C1 segment of cervical spinal cord (tissue), 14 donors: ENCODE results near the gene RFNG.

ENCODE experiments used
- DNase-seq, 14 donors: peaks; one replicate each; lab custom pipeline; 2025; lab: John Stamatoyannopoulos, UW

Gene RFNG

DNA sequence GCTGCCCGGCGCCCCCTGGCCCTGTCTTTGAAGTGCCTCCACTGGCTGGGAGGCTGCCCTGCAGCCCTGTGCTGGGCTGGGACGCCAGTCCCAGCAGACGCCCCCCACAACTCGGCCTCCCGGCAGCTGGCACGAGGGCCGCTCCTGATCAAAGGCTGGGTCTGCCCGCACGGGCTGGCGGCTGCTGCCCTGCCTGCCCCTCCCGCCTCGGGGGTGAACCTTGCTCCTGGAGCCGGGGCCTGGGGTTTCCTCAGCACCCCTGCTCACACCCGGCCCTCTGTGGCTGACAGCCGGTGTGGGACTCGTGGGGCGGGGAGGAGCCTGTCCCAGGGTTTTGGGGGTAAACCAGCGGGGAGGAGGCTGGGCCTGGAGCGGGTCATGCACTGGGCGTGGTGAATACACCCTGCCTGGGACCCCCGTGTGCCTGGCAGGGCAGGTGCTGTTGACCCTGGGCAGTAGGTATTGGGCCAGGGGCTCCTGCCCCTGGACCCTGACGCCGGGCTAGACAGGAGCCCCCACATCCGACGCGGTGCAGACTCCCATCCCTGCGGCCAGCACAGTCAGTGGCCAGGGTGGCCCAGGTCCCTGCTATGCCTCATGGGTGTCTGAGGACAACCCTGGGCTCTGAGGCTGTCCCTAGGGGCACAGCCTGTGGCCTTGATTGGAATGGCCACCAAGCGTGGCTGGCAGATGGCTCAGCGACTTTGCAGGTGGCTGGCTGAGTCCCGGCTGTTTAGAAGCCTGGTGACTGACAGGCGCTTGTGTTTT, 50.6 kb downstream of the RFNG start:
- no peak for DNase-seq

DNA sequence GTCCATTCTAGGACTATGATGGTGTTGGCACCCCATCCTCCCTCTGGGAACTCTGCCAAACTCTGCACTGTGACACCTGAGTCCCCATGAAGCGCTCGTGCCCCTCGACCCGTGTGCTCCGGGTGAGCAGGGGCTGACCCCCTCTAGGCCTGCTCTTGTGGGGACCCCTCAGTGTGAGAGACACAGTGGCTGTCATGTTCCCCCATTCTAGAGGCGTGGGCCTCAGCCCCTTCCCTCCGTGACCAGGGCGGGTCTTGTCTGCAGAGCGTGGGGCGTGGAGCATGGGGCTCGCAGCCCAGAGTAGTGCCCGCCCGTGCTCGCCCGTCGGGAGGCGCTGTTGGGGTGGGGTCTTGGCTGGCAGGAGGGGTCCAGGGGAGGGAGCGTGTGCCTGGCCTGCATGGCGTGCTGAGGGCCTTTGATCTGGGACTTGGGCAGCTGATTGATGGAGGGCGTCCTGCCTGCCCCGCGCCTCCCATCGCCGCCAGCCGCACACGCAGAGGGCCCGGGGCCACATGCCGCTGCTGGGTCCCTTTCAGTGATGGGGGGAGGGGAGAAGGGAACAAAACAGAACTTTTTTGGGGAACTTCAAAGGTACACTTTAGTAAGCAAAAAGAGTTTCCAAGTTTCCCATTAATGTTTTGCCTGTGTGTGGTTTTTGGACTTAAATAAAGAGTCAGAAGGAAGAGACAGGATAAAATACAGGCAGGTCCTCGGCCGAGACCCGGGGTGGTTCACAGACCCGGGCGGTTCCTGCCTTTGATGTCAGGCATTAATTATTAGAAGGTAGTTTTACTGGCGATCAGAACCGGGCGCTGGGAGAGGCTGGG, 51.4 kb downstream of the RFNG start:
- DNase-seq, result no peak

DNA sequence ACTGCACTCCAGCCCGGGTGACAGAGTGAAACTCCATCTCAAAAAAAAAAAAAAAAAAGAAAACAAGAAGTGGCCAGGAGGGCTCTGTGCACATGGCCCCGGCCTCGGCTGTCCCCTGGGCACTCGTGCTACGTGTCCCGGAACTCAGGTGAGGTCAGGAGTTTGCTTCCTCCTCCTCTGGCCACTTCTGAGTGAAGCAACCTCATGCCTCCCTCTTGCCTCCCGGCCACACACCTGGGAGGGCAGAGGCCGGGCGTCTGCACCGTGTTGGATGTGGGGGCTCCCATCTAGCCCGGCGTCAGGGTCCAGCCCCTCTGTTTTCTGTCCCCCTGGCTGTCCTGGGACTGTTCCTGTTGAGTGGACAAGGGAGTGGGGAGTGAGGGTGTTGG, 52.0 kb downstream of the RFNG start:
- no peak for DNase-seq

DNA sequence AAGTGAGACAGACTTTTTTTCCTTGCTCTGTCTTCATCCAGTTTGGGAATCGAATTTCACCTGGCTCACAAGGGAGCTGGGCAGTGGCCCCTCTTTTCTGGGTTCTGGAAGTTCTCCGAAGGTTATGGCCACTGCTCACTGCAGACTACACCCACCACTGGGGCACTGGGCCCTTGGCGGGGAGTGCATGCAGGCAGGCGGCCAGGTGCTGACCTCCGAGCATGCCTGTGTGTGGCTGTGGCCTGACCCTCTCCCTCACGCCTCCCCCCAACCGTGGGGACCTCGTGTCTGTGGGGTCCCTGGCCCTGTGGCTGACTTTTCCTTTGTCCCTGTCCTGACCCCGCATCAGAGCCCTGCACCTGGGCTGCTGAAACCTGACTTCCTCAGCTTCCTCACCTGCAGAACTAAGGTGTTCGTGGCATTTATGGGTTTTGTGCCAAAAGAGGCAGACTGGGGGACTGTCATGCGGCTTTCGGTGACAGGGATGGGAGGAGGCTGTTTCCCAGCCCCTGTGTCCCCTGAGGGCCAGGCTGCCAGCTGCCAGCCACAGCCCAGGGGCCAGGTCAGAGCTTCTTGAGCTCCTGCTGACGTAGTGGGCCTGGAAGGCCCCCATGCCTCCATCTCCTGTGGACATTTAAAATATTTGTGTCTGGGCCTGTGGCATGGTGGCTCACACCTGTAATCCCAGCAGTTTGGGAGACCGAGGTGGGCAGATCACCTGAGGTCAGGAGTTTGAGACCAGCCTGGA, 52.7 kb downstream of the RFNG start:
- DNase-seq, result no peak

DNA sequence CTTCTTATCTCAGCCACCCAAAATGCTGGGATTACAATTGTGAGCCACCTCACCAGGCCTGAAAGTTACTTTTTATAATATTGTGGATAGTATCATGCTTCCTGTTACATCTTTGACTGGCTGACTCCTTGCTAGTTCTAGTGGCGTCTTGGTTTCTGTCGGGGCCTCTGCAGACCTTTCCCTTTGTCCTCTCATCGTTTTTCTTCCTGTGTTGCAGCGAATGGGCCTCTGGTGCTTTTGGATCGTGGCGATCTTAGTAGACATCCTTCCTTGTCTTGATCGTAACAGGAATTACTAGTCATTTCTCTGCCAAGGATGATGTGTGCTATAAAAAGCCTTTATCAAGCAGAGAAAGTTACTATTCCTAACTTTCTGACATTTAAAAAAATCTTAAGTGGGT, 53.4 kb downstream of the RFNG start:
- no peak for DNase-seq
